Measurements from ENCODE around the gene RALGPS1. TPM values are rescaled to one million over a fixed set of nuclear protein-coding genes. Genes with fewer than 3 reads are reported as not detected.

RALGPS1 gene
- total RNA-seq, 1 experiment from 2014 or later = 18.6 TPM

DNA sequence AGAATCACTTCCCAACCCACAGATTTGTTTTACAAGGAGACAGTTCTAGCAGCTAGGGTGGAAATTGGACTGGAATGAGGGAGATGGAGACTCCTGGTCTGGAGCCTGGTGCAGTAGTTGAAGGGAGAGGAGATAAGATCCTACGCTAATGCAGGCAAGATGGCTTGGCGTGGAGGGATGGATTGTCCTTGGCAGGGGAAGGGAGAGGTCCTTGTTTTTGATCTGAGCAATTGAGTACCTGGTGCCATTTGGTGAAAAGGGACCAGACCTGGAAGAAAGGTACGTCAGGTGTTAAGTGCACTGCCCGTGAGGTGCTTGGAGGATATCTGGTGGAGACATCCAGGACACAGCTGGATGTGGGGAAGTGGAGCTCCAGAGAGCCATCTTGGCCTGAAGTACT lies 172.2 kb downstream of the RALGPS1 start:
- no peak overlapping the region for H3K4me3 Mint-ChIP-seq
- Histone ChIP-seq H3T11ph (ENCODE audit: low read length) (no peak overlapping the region), H2BK20ac (ENCODE audit: low read depth, low read length, poor library complexity, severe bottlenecking) (no peak overlapping the region), H2BK15ac (ENCODE audit: low read depth, low read length) (no peak overlapping the region), H3K56ac (ENCODE audit: insufficient read length, low read depth, low read length) (no peak overlapping the region), H3K4me1 (ENCODE audit: insufficient read depth, low read length) (no peaks in the 10 kb centered on the region), H3K4me2 (ENCODE audit: insufficient read depth, insufficient read length, low read length) (no peak overlapping the region), H3K18ac (ENCODE audit: insufficient read length, low read depth, low read length) (no peak overlapping the region), H2AK5ac (ENCODE audit: insufficient read length, low read length) (no peak overlapping the region), H3K79me2 (ENCODE audit: insufficient read depth, low read length) (no peaks in the 10 kb centered on the region), H4K8ac (replicated peaks; ENCODE audit: insufficient read length, low read depth, low read length) (no peak overlapping the region), H3K9ac (ENCODE audit: extremely low read depth, insufficient read length, low read length) (no peak overlapping the region), H2BK120ac (ENCODE audit: low read depth, low read length, poor library complexity, severe bottlenecking) (no peak overlapping the region), H4K91ac (ENCODE audit: insufficient read length, low read depth, low read length) (no peak overlapping the region), H3K14ac (ENCODE audit: insufficient read depth, low read length) (no peak overlapping the region), H3K4ac (ENCODE audit: low read depth, low read length) (no peak overlapping the region), H4K20me1 (ENCODE audit: control insufficient read depth, insufficient read depth, insufficient read length) (no peaks in the 10 kb centered on the region), H3K27ac (ENCODE audit: insufficient read length, low read depth, low read length) (no peak overlapping the region), H3K9me3 (ENCODE audit: control insufficient read depth, low read depth, low read length) (no peaks in the 10 kb centered on the region), H2AFZ (ENCODE audit: low read length) (no peak overlapping the region), H2BK12ac (ENCODE audit: insufficient read length, low read depth, low read length) (no peak overlapping the region), H3K79me1 (ENCODE audit: insufficient read depth, low read depth, low read length, poor library complexity, severe bottlenecking) (no peaks in the 10 kb centered on the region), H3K27me3 (ENCODE audit: insufficient read depth, low read length) (no peaks in the 10 kb centered on the region), H3K23ac (ENCODE audit: insufficient read length, low read depth, low read length) (no peak overlapping the region), H4K5ac (ENCODE audit: insufficient read length, low read depth, low read length) (no peak overlapping the region), H2BK5ac (ENCODE audit: insufficient read length, low read length) (no peak overlapping the region), H3K23me2 (ENCODE audit: insufficient read length, low read depth, low read length, poor library complexity, severe bottlenecking) (no peaks in the 10 kb centered on the region)
- no peaks in the 10 kb centered on the region for H3K9me3 Mint-ChIP-seq
- WGBS (ENCODE audit: extremely low coverage, insufficient read length, low lambda C conversion rate) = no CpG with 5 or more reads among the region's 4 CpGs
- DNase-seq = no peak
- H3K36me3 Mint-ChIP-seq (ENCODE audit: insufficient read depth in 1 of 3, low read depth in 3 of 3) = no peaks in the 10 kb centered on the region; a peak in 3 of 7 replicates
- peak overlapping the region in 1 of 3 experiments; percentile 8; a peak in 1 of 7 replicates for H3K27ac Mint-ChIP-seq
- TF ChIP-seq, protein P1, sequence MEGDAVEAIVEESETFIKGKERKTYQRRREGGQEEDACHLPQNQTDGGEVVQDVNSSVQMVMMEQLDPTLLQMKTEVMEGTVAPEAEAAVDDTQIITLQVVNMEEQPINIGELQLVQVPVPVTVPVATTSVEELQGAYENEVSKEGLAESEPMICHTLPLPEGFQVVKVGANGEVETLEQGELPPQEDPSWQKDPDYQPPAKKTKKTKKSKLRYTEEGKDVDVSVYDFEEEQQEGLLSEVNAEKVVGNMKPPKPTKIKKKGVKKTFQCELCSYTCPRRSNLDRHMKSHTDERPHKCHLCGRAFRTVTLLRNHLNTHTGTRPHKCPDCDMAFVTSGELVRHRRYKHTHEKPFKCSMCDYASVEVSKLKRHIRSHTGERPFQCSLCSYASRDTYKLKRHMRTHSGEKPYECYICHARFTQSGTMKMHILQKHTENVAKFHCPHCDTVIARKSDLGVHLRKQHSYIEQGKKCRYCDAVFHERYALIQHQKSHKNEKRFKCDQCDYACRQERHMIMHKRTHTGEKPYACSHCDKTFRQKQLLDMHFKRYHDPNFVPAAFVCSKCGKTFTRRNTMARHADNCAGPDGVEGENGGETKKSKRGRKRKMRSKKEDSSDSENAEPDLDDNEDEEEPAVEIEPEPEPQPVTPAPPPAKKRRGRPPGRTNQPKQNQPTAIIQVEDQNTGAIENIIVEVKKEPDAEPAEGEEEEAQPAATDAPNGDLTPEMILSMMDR (conservative IDR thresholded peaks at IDR 0.05) = no peak
- no peaks in the 10 kb centered on the region for H3K27me3 Mint-ChIP-seq (ENCODE audit: low read depth)
- H3K4me1 Mint-ChIP-seq = peaks cover 3 to 4% of the 10 kb centered on the region in 2 experiments; a peak in 2 of 4 replicates

Measured in H9 (cell line).